HG03159 (cell line): ENCODE measurements around the gene SCRN1.

Experiments
- ATAC-seq: cut with Tn5 transposase; IDR thresholded peaks from one replicate; pipeline ENCODE4 v1.9.1; 2021; ENCODE audit warnings: mild to moderate bottlenecking, moderate library complexity; ENCODE audit not compliant: unreplicated experiment

SCRN1 gene

DNA sequence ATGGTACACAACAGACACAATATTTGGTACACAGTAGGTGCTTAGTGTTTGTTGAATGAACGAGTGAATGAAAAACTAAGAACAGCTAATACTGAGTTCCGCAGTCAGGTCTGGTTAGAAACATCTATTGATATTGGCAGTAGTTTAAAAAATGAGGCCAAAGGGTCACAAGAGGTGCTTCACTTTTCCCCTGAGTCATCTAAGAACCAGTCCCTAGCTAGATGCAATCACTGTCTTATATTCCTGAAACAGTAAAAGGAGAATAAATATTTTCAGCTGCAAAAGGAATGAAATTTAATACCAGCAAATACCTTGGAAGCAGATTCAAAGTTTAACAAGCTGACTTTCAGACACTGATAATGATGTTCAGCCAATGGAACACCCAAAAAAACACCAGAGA lies 54.5 kb downstream of the SCRN1 start:
- ATAC-seq: no peak

DNA sequence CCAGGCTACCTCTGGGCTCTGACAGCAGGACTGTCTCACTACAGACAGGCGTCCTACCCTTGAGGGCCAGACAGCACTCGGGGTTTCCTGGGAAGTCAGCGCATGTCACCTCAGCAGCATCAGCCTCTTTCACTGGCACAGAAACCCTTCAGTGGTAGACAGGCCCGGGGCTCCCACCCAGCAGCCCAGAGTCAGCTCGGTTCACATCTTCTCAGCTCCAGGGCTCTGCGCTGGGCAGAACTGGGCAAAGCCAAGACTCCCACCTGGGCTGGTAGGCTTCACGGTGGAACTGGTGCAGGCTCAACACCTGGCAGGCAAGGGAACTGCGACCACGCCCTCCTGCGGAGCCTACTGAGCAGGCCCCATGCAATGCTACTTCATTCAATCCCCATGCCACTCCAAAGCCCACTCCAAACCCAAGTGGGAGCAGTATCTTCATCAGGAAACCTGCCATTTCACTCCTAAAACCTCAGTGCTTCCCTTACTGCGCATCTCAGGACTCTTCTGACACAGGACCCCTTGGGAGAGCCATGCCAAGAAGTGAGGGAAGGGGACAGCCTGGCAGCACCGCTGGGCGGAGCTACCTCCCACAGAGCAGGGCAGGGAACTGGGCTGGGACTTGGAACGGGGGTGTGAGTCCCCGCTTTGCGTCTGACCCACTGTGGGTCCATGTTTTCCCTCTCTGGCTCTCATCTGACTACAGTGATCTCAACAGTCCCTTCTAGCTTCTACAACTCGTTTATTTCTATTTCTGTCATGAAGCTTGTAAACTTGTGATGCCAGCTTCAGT lies 60.4 kb downstream of the SCRN1 start:
- no peak for ATAC-seq

DNA sequence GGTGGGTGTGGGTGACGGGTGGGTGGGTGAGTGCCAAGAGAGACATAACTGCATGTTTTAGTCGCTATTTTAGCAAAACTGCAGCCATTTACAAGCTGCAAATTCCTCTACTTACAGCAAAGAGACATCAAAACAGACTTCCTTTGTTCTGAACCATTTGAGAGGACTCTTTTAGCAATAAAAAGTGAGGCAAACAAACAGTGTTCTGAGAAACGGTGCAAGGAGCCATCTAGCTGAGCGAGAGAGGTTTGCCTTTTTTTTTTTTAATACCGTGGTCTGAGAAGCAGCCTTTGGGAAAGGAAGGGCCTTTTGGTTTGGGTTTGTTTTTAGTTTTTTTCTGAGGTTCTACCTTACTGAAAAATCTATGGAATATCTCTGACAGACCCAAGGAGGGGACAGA lies 62.9 kb downstream of the SCRN1 start:
- no peak for ATAC-seq

DNA sequence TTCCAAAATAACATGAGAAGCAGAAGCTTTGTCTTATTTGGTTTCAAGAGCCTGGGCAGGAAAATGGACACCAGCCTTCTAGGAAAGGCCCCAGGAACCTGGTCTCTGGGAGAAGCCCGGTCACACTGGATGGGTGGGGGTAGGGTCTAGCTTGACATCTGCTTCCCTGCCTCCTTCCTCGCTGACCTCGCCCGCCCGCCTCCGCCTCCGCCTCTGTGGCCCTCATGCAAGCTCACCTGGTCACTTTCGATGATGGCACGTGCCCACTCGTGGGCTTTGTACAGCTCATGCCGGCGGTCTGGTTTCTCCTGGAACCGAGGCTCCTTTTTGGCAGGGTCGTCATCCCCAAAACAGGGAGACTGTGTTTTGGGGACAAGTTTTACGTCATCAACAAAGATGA lies 63.4 kb downstream of the SCRN1 start:
- no peak for ATAC-seq

DNA sequence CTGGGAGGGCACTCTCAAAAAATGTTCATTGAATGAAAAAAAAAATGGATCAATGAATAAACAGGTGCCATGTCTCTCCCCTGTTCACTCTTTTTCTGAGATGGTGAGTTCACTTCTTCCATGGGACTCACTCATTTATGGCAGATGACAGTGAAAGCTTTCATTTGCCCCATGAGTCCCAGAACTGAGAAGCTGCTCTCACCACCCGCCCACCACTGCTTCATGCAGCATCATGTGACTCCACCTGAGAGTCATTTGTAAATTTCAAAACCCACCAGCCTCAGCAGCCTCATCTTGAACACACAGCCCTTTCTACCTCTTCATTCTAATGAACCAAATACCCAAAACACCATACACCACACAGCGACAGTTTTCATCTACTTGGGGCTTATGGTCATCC lies 64.9 kb downstream of the SCRN1 start:
- no peak for ATAC-seq

DNA sequence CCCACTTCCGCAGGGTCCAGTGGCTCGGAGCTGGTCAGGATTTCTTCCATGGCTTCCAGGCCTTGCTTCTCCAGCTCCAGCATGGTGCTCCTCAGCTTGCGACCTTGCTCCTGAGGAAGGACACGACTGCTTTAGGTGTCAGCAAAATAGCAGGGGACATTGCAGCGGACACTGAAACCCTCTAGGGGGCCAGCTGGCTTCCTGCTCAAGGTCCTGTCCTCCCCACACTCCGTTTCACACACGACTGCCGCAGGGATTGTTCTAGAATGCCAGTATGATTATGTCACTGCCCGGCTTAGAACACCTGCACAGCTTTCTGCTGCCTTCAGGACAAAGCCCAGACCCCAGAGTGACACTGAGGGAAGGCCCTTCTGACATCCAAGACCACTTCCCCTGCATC lies 65.6 kb downstream of the SCRN1 start:
- ATAC-seq: no peak

DNA sequence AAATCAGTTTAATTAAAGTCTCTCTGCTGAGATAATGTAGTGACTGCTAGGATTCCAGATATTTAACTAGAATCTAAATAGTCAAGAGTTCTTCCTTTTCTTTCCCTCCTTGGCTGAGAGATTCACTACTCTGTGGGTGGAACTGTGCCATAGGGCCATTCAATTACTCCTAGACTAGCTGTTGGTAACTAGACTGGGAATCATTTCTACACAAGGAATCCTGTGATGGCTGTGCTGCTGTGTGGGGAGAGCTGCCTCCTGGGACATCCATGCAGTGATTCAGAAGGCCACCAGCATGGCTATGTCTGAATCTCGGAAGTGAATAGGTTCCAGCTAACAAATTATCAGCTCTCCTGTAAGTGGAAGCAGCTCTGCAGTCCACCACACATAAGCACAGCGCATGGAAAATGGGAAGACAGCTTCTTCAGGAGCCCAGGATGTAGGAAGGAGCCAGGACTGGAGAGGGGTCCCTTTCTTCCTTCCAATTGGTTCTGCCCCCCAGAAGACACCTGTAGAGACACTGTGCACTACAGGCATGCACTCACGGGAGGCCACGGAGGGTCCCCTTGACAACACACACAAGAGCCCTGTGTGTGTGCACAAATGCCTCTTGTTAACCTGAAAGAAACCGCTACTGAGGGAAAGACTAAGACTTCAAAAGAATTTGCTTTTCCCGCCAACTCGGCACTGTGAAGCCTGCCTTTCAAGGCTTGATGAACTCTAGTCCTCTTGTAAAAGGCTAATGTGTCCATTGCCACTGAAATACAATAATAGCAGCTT lies 66.5 kb downstream of the SCRN1 start:
- no peak for ATAC-seq

DNA sequence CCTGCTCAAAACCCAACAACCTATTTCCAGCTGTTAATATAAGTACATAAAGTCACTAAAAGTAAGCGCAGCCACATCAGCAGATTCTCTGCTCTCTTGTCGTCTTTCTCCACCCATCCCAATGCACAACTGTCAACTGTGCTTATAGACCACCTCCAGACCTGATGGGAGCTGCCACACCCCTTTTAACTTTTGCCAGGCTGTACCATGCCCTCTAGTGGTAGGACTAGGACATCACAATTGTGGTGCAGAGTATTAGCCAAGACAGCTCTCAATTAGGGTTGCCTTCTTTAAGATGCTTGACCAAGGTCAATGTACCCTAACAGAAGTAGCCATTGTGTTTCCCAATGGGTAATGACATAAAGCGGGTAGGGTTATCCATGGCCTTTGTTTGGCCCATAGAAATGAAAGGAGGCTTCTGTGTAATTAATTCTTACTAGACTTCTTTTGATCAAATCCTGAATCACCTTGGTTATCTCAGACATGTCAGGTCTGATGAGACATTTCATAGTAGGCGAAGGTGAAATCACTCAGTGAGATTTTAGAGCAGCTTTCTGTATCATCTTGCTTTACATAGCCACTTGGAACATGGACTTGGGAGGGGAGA lies 68.1 kb downstream of the SCRN1 start:
- peak; percentile 94 for ATAC-seq

DNA sequence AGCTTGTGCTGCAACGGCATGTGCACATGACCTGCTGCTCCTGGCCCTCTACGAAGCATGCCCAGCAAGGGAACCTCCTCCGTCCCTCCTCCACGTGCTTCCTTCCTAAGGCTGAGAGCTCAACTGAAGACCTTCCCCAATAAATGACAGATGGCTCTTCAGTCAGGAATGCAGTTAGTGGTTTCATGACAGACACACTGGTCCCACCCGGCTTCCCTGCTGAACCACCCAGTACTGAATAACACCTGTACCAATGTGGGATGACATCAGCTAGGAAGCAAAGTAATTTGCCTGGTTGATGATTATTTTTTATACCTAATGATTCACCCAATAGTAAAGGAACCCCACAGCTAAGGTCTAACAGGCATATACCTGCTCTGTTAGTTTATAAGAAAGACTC lies 69.1 kb downstream of the SCRN1 start:
- ATAC-seq: no peak

DNA sequence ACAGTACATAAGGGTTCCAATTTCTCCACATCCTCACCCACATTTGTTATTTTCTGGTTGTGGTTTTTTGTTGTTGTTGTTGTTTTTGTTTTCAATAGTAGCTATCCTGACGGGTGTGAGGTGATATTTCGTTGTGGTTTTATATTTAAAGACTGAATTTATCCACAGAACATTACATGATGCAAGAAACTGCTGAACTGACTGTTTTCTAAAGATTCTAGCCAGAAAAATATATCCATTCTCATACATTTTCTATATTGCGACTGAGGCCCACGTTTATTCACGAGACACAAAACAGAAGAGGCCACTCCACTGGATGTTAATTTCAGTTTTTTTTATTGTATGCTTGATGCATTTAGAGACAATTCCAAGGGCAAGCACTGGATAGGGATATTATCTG lies 69.8 kb downstream of the SCRN1 start:
- ATAC-seq: no peak

DNA sequence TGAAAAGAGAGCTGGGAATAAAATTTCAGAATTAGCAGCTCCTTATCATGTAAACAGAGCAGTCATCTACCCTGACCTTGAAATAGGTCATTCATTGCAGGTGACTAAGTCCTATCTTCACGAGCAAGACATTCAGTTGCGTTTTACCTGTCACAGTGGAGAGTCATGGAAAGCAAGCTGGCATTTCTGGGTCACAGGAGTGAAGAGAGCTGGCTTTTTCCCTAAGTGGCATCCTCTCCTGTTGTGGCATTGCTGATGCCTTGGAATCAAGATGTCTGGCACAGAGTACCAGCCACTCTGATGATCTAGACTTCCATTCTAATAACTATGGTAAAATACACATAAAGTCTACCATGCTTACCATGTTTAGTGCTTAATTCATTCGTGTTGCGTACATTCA lies 70.8 kb downstream of the SCRN1 start:
- ATAC-seq: no peak

DNA sequence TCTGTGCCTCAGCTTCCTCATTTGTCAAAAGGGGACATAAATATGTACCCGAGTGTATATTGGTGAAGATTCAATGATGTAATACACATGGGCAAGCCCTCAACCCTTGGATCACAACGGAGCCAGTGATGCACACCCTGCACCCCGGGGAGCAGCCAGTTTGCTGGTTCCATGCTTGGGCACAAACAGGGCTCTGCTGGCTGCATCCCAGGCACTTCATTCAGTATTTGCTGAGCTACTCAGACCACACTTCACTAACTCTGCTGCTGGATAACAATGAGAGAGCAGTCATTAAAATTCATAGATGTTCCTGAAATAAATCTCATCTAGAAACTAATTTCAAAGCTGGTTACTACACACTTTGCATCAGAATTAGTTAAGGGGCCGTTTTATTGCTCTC lies 72.0 kb downstream of the SCRN1 start:
- ATAC-seq: no peak

DNA sequence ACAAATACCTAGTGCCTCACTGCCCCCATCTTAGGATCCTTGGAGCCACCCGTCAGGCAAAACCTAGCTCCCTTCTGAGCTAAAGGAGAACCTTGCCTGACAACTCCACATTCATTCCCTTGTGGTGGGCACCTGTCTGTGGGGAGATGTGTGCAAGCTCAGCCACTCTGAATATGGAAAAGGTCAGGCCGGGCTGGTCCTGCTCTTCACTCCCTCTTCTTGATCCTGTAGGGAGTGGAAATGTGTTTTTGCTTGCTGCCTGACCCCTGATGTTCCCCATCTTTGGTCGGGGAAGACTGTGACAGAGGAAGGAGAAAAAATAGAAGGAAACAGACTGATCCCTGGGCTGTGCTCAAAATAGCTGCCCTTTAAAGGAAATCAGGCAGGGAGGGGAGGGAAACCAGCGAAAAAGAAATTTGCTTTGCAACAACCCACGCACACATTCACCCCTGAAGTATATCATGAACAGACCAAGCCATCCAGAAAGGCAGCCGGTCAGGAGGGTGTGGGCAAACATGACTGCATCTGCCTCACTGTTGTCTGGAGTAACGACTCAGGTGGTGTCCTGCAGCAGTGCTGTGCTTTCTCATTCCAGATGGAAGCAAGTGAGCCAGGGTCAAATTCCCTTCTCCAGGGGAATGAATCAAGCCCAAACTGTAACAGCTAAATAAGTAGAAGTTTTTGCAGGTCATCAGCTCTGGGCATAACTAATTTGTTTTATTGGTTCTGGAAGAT lies 74.0 kb downstream of the SCRN1 start:
- ATAC-seq: no peak

DNA sequence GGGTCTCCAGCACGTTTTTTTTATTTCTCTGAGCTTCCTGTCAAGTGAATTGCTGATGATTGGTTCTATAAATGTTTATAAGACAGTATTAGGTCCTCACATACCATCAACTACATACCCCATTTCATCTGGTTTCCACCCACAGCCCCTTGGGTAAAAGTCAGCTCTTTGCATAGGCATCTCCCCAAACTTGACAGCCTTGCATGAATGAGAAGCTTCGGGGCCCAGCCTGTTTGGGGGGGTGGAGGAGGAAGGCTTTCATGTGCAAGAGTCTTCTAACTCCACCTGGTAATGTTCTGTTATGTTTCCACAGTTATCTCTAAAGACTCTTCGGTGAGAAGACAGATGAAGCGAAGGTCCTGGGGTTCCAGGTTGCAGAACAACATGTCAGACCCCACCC lies 75.4 kb downstream of the SCRN1 start:
- no peak for ATAC-seq

DNA sequence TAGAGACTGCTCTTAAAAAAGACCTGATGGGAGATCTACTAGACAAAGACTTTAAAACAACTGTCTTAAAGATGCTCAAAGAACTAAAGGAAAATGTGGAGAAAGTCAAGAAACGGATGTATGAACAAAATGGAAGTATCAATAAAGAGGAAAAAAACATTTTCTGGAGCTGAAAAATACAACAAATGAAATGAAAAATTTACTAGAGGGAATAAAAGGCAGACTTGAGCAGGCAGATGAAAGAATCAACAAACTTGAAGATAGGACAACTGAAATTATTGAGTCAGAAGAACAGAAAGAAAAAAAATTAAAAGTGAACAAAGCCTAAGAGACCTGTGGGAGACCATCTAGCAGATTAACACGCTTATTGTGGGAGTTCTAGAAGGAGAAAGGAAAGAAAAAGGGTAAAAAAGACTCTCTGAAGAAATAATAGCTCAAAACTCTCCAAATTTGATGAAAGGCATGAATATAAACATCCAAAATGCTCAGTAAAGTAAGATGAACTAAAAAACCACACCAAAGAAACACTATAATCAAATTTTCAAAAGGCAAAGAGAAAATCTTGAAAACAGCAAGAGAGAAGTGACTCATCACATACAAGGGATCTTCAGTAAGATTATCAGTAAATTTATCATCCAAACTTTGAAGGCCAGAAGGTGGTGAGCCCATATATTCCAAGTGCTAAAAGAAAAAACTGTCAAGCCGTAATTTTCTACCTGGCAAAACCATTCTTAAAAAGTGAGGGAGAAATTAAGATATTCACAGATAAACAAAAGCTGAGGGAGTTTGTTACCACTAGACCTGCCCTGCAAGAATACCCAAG lies 83.2 kb downstream of the SCRN1 start:
- no peak for ATAC-seq

DNA sequence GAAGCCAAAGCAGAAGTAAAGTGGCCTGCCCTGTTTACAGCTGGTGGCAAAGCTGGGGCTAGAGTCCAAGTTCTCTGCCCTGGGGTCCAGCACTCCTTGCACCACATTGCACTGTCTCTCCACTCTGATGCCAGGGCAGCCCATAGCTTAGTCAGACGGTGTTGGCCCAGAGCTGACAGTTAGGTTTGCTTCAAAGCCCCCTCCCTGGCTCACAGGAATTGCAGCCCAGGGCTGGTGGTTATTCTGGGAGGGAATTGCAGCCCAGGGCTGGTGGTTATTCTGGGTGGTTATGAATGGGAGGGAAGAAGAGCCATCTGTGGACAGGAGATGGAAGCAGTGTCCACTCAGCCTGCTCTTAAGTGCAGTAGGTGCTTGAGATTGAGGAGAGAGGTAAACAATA lies 88.9 kb downstream of the SCRN1 start:
- no peak for ATAC-seq

DNA sequence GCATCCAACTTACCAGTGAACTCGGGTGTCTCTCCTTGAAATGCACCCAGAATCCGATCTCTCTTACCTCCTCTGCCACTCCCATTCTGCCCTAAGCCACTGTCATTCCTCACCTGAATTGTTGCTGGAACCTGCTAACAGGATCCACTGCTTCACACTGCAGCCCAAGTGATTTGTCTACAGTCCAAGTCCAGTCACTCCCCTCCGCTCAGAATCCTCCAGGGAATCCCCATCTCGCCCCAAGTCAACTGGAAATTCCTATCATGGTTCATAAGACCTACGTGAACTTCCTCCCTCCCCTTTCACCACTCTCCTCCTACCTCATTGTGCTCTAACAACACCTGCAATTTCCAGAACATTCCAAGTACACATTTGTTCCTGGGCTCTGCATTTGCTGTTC lies 91.3 kb downstream of the SCRN1 start:
- no peak for ATAC-seq

DNA sequence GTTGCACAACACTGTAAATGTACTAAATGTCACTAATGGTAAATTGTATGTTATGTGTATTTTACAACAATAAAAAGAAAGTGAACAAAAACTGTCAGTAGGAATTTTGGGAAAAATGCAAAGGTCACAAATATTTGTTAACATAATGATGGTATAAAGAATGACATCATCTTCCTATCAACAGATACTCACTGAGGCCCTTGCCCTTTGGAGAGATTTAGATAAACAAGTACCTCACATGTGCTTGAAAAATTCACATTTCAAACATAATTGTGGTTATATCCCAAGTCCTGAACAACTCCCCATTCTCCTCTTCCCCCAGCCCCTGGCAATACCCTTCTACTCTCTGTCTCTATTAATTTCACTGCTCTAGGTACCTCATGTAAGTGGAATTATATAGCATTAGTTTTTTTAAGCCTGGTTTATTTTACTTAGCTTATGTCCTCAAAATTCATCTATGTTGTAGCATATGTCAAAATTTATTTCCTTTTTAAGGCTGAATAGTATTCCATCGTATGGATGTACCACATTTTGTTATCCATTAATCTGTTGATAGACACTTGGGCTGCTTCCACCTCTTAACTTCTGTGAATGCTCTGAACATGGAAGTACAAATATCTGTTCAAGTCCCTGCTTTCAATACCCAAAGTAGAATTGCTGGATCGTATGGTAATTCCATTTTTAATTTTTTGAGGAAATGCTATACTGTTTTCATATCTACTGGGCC lies 92.8 kb downstream of the SCRN1 start:
- ATAC-seq: no peak

DNA sequence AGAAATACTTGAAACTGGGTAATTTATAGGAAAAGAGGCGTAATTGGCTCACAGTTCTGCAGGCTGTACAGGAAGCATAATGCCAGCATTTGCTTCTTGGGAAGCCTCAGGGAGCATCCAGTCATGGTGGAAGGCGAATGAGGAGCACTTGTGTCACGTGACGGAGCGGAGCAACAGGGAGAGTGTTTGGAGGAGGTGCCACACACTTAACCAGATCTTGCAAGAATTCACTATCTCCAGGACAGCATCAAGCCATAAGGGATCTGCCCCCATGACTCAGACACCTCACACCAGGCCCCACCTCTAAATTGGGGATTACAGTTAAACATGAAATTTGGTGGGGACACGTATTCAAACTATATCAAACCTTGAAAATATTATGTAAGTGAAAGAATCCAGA lies 94.0 kb downstream of the SCRN1 start:
- ATAC-seq: no peak

DNA sequence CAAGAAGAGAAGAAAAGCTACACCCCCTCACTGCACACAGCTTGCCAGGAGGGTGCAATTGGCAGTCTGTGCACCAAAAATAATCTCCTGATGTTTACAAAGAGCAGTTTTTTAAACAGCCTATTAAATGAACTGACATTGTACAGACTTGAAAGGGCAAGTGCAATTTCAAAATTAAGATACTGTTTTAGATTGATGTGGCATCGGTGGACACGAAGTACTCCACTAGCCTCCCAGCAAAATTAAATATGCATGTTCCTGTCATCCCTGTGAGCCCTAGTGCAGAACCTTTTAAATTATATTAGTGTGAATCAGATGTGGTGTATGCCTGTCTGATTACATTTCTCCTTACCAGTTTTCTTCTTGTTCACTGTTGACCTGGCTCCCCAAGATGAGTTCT lies 95.3 kb downstream of the SCRN1 start:
- ATAC-seq: no peak
